GM12875 (cell line): Measurements from ENCODE around the gene CCDC107.

Experiments used
- H3K4me3 ChIP-seq: one replicate; pipeline ENCODE4 v1.5.1; 2011; ENCODE audit warnings: low read depth, low read length, control low read depth
- TF ChIP-seq, protein P1 (sequence below): IDR thresholded peaks from 2 replicates; pipeline ENCODE4 v1.5.1; 2011; ENCODE audit warnings: low read depth, mild to moderate bottlenecking, control low read depth, inconsistent platforms, low read length, moderate library complexity, borderline replicate concordance; ENCODE audit not compliant: insufficient read depth

CCDC107 gene

DNA sequence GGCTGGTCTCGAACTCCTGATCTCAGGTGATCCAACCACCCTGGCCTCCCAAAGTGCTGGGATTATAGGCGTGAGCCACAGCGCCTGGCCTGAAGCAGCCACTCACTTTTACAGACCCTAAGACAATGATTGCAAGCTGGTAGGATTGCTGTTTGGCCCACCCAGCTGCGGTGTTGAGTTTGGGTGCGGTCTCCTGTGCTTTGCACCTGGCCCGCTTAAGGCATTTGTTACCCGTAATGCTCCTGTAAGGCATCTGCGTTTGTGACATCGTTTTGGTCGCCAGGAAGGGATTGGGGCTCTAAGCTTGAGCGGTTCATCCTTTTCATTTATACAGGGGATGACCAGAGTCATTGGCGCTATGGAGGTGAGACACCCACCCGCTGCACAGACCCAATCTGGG, 17.1 kb downstream of the CCDC107 start:
- TF ChIP-seq, protein P1, sequence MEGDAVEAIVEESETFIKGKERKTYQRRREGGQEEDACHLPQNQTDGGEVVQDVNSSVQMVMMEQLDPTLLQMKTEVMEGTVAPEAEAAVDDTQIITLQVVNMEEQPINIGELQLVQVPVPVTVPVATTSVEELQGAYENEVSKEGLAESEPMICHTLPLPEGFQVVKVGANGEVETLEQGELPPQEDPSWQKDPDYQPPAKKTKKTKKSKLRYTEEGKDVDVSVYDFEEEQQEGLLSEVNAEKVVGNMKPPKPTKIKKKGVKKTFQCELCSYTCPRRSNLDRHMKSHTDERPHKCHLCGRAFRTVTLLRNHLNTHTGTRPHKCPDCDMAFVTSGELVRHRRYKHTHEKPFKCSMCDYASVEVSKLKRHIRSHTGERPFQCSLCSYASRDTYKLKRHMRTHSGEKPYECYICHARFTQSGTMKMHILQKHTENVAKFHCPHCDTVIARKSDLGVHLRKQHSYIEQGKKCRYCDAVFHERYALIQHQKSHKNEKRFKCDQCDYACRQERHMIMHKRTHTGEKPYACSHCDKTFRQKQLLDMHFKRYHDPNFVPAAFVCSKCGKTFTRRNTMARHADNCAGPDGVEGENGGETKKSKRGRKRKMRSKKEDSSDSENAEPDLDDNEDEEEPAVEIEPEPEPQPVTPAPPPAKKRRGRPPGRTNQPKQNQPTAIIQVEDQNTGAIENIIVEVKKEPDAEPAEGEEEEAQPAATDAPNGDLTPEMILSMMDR: no peak
- no peak overlapping the region for H3K4me3 ChIP-seq

DNA sequence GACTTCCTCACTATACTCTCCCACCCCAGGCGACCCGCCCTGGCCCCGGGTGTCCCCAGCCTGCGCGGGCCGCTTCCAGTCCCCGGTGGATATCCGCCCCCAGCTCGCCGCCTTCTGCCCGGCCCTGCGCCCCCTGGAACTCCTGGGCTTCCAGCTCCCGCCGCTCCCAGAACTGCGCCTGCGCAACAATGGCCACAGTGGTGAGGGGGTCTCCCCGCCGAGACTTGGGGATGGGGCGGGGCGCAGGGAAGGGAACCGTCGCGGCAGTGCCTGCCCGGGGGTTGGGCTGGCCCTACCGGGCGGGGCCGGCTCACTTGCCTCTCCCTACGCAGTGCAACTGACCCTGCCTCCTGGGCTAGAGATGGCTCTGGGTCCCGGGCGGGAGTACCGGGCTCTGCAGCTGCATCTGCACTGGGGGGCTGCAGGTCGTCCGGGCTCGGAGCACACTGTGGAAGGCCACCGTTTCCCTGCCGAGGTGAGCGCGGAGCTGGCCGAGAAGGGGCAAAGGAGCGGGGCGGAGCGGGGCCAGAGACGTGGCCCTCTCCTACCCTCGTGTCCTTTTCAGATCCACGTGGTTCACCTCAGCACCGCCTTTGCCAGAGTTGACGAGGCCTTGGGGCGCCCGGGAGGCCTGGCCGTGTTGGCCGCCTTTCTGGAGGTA, 17.8 kb downstream of the CCDC107 start:
- H3K4me3 ChIP-seq: no peak overlapping the region
- TF ChIP-seq, protein P1: no peak

DNA sequence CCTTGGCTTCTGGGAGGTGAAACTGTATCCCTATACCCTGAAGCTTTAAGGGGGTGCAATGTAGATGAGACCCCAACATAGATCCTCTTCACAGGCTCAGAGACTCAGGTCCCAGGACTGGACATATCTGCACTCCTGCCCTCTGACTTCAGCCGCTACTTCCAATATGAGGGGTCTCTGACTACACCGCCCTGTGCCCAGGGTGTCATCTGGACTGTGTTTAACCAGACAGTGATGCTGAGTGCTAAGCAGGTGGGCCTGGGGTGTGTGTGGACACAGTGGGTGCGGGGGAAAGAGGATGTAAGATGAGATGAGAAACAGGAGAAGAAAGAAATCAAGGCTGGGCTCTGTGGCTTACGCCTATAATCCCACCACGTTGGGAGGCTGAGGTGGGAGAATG, 21.0 kb downstream of the CCDC107 start:
- H3K4me3 ChIP-seq: no peak overlapping the region
- TF ChIP-seq, protein P1: no peak

DNA sequence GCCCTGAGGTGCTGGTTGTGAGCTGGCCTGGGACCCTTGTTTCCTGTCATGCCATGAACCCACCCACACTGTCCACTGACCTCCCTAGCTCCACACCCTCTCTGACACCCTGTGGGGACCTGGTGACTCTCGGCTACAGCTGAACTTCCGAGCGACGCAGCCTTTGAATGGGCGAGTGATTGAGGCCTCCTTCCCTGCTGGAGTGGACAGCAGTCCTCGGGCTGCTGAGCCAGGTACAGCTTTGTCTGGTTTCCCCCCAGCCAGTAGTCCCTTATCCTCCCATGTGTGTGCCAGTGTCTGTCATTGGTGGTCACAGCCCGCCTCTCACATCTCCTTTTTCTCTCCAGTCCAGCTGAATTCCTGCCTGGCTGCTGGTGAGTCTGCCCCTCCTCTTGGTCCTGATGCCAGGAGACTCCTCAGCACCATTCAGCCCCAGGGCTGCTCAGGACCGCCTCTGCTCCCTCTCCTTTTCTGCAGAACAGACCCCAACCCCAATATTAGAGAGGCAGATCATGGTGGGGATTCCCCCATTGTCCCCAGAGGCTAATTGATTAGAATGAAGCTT, 21.8 kb downstream of the CCDC107 start:
- TF ChIP-seq, protein P1: no peak
- no peak overlapping the region for H3K4me3 ChIP-seq

DNA sequence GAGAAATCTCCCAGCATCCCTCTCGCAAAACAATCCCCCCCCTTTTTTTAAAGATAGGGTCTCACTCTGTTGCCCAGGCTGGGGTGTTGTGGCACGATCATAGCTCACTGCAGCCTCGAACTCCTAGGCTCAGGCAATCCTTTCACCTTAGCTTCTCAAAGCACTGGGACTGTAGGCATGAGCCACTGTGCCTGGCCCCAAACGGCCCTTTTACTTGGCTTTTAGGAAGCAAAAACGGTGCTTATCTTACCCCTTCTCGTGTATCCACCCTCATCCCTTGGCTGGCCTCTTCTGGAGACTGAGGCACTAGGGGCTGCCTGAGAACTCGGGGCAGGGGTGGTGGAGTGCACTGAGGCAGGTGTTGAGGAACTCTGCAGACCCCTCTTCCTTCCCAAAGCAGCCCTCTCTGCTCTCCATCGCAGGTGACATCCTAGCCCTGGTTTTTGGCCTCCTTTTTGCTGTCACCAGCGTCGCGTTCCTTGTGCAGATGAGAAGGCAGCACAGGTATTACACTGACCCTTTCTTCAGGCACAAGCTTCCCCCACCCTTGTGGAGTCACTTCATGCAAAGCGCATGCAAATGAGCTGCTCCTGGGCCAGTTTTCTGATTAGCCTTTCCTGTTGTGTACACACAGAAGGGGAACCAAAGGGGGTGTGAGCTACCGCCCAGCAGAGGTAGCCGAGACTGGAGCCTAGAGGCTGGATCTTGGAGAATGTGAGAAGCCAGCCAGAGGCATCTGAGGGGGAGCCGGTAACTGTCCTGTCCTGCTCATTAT, 22.4 kb downstream of the CCDC107 start:
- TF ChIP-seq, protein P1: no peak
- H3K4me3 ChIP-seq: no peak overlapping the region

DNA sequence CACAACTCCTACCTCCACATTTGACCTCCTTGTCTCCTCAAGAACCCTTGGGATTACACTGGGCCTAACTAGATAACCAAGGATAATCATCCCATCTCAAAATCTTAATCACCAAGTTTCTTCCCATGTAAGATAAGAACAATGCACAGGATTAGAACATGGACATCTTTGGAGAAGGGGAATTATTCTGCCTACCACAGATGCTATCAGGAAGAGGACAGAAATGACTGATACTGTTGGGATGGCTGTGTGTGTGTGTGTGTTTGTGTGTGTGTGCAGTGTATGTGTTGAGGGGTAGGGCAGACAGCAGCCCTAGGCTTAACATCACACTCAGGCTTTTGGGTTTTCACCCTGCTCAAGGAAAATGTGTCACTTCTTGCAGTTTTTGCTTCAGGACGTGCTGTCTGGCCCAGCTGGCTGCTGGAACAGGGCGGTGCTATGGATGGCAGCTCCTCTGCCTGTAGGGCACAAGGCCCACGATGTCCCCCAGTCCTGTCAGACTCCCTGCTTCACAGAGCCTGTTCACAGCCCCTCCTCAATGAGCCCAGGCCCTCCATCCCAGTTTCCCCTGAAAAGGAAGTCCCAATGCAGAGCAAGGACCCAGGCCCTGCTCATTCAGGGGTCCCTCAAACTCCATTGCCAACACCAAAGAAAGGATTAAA, 23.4 kb downstream of the CCDC107 start:
- no peak overlapping the region for H3K4me3 ChIP-seq
- TF ChIP-seq, protein P1: no peak
